T-helper 2 cell (primary cell): ENCODE data around the gene CCDC169.
"Not testable (repeated sequence)": the region's sequence is repeated elsewhere in the genome, so short reads cannot be mapped to it uniquely, and the experiment has no call there.

ENCODE experiments used
- DNase-seq, 5 experiments: peaks; one replicate each; pipeline versions ENCODE4 v3.0.0 to v3.0.0-alpha.2; 2012 to 2022

The CCDC169 gene

GRCh38 chr13:36313047-36313969 is 15.7 kb upstream of the CCDC169 start:
- DNase-seq, result no peak

- DNase-seq, result no peak
These were observed 12.9 kb upstream of the CCDC169 start for GRCh38 chr13:36310417-36311108.

- no peak for DNase-seq
These were observed 4.7 kb upstream of the CCDC169 start for GRCh38 chr13:36302289-36302688.

GRCh38 chr13:36299469-36299868 is 1.9 kb upstream of the CCDC169 start:
- not testable (repeated sequence) for DNase-seq

- DNase-seq, result no peak
These were observed 988 bp upstream of the CCDC169 start for GRCh38 chr13:36298535-36299068.

- DNase-seq, result no peak
These were observed 3.5 kb downstream of the CCDC169 start for GRCh38 chr13:36294096-36294495.

GRCh38 chr13:36293497-36293896 is 4.1 kb downstream of the CCDC169 start:
- no peak for DNase-seq

- no peak for DNase-seq
These were observed 8.7 kb downstream of the CCDC169 start for GRCh38 chr13:36288794-36289391.

- no peak for DNase-seq
These were observed 11.6 kb downstream of the CCDC169 start for GRCh38 chr13:36286006-36286405.

GRCh38 chr13:36282821-36283432 is 14.7 kb downstream of the CCDC169 start:
- peak in 1 of 5 experiments; percentile 2 for DNase-seq

- peak in 1 of 5 experiments; percentile 31 for DNase-seq
These were observed 22.2 kb downstream of the CCDC169 start for GRCh38 chr13:36275190-36276002.

- DNase-seq, result no peak
These were observed 24.2 kb downstream of the CCDC169 start for GRCh38 chr13:36273431-36273830.

GRCh38 chr13:36261976-36262375 is 35.6 kb downstream of the CCDC169 start:
- DNase-seq, result no peak

- DNase-seq, result no peak
These were observed 36.6 kb downstream of the CCDC169 start for GRCh38 chr13:36261011-36261410.

- no peak for DNase-seq
These were observed 38.1 kb downstream of the CCDC169 start for GRCh38 chr13:36259361-36260137.

GRCh38 chr13:36258831-36259230 is 38.8 kb downstream of the CCDC169 start:
- DNase-seq, result no peak

GRCh38 chr13:36251526-36251925 is 46.1 kb downstream of the CCDC169 start:
- DNase-seq, result no peak

GRCh38 chr13:36251017-36251416 is 46.6 kb downstream of the CCDC169 start:
- DNase-seq, result no peak

- no peak for DNase-seq
These were observed 48.9 kb downstream of the CCDC169 start for GRCh38 chr13:36248700-36249099.

- DNase-seq, result no peak
These were observed 52.6 kb downstream of the CCDC169 start for GRCh38 chr13:36244990-36245389.

GRCh38 chr13:36244073-36244472 is 53.5 kb downstream of the CCDC169 start:
- DNase-seq, result no peak
